A549 treated with AZD2906 at 1 μM for 4 hours (cell line): Measurements from ENCODE around the gene TRMT13. TPM values are rescaled to one million over a fixed set of nuclear protein-coding genes. Genes with fewer than 3 reads are reported as not detected.

ENCODE experiments used
- total RNA-seq: library from RNA; stranded (reverse); fragments of 200-300 nt; extraction: Qiagen RNA extraction; gene quantifications from 5 replicates; pipeline ENCODE4 v1.2.3, GENCODE V29; 2022

Gene TRMT13
- total RNA-seq, result 5.2 to 9.9 TPM (median 5.7 TPM) in 5 replicates

GRCh38 chr1:100132566-100133477, at the start of gene TRMT13, which contains the start of gene SASS6:
TRMT13 (plus strand) TSS chr1:100133163; CDS start chr1:100133169, 6 bp downstream.
SASS6 (minus strand) TSS chr1:100132930; CDS start chr1:100132814, 116 bp downstream.

GRCh38 chr1:100178091-100178490, 45.1 kb downstream of the TRMT13 start, which contains the start of gene LRRC39:
LRRC39 (minus strand) TSS chr1:100178256; CDS start chr1:100168516, 9,740 bp downstream.

Other genes starting within 250 kb of the TRMT13 start
- 7.3 to 12.2 TPM (median 10.9 TPM) in 5 replicates for gene SLC35A3, start 163.2 kb upstream of the TRMT13 start, total RNA-seq
- 3.4 to 4.5 TPM (median 4.1 TPM) in 5 replicates for gene SASS6, start 233 bp upstream of the TRMT13 start, total RNA-seq
- gene LRRC39, start 45.1 kb downstream of the TRMT13 start, total RNA-seq, result 0.05 to 0.13 TPM (median 0.10 TPM) in 5 replicates
- gene DBT, start 116.7 kb downstream of the TRMT13 start, total RNA-seq, result 3.1 to 3.9 TPM (median 3.7 TPM) in 5 replicates
- gene RTCA, start 133.1 kb downstream of the TRMT13 start, total RNA-seq, result 21.7 to 23.7 TPM (median 22.0 TPM) in 5 replicates
- 2.3 to 2.7 TPM (median 2.4 TPM) in 5 replicates for gene CDC14A, start 219.3 kb downstream of the TRMT13 start, total RNA-seq